ENCODE measurements around the gene RABGEF1.

RABGEF1 gene

GRCh38 chr7:66696774-66697191 lies 43.8 kb upstream of the RABGEF1 start:
- Histone ChIP-seq H3K4me2 (no peak overlapping the region), H3K36me3 (ENCODE audit: insufficient read depth) (no peaks in the 10 kb centered on the region), H3K79me2 (ENCODE audit: insufficient read depth, low read depth) (no peaks in the 10 kb centered on the region), H3K27ac (no peak overlapping the region), H3K9ac (no peak overlapping the region), H3K4me3 (IDR thresholded peaks at IDR 0.05; ENCODE audit: insufficient read depth, low read depth, low read length) (no peak overlapping the region), H4K20me1 (ENCODE audit: insufficient read depth) (no peaks in the 10 kb centered on the region), H3K4me1 (ENCODE audit: low read depth, poor library complexity, severe bottlenecking) (no peaks in the 10 kb centered on the region), H2AFZ (ENCODE audit: low read depth) (no peak overlapping the region), H3K27me3 (ENCODE audit: insufficient read depth, low read depth) (no peaks in the 10 kb centered on the region)
- no peak for TF ChIP-seq CTCF (conservative IDR thresholded peaks at IDR 0.05; ENCODE audit: low read depth, low read length)

GRCh38 chr7:66697449-66698438 lies 42.8 kb upstream of the RABGEF1 start:
- Histone ChIP-seq H3K27me3 (ENCODE audit: insufficient read depth, low read depth) (no peaks in the 10 kb centered on the region), H2AFZ (ENCODE audit: low read depth) (no peak overlapping the region), H3K4me2 (no peak overlapping the region), H3K36me3 (ENCODE audit: insufficient read depth) (no peaks in the 10 kb centered on the region), H3K27ac (no peak overlapping the region), H3K9ac (no peak overlapping the region), H3K4me1 (ENCODE audit: low read depth, poor library complexity, severe bottlenecking) (no peaks in the 10 kb centered on the region), H3K79me2 (ENCODE audit: insufficient read depth, low read depth) (no peaks in the 10 kb centered on the region), H4K20me1 (ENCODE audit: insufficient read depth) (no peaks in the 10 kb centered on the region), H3K4me3 (IDR thresholded peaks at IDR 0.05; ENCODE audit: insufficient read depth, low read depth, low read length) (no peak overlapping the region)
- no peak for TF ChIP-seq CTCF (conservative IDR thresholded peaks at IDR 0.05; ENCODE audit: low read depth, low read length)

- Histone ChIP-seq H3K4me1 (ENCODE audit: low read depth, poor library complexity, severe bottlenecking) (no peaks in the 10 kb centered on the region), H3K27ac (no peak overlapping the region), H2AFZ (ENCODE audit: low read depth) (no peak overlapping the region), H3K4me2 (no peak overlapping the region), H3K9ac (no peak overlapping the region), H3K36me3 (ENCODE audit: insufficient read depth) (no peaks in the 10 kb centered on the region), H3K4me3 (IDR thresholded peaks at IDR 0.05; ENCODE audit: insufficient read depth, low read depth, low read length) (no peak overlapping the region), H3K79me2 (ENCODE audit: insufficient read depth, low read depth) (no peaks in the 10 kb centered on the region), H3K27me3 (ENCODE audit: insufficient read depth, low read depth) (no peaks in the 10 kb centered on the region), H4K20me1 (ENCODE audit: insufficient read depth) (no peaks in the 10 kb centered on the region)
- TF ChIP-seq CTCF (conservative IDR thresholded peaks at IDR 0.05; ENCODE audit: low read depth, low read length) = no peak
Observed at GRCh38 chr7:66698652-66699205, 41.8 kb upstream of the RABGEF1 start.

- TF ChIP-seq CTCF (conservative IDR thresholded peaks at IDR 0.05; ENCODE audit: low read depth, low read length) = no peak
- no peaks in the 10 kb centered on the region for H4K20me1 ChIP-seq (ENCODE audit: insufficient read depth)
- H3K36me3 ChIP-seq (ENCODE audit: insufficient read depth) = no peaks in the 10 kb centered on the region
- H3K9ac ChIP-seq = no peak overlapping the region
- H3K4me3 ChIP-seq (IDR thresholded peaks at IDR 0.05; ENCODE audit: insufficient read depth, low read depth, low read length) = no peak overlapping the region
- no peaks in the 10 kb centered on the region for H3K4me1 ChIP-seq (ENCODE audit: low read depth, poor library complexity, severe bottlenecking)
- no peak overlapping the region for H3K27ac ChIP-seq
- no peaks in the 10 kb centered on the region for H3K79me2 ChIP-seq (ENCODE audit: insufficient read depth, low read depth)
- H2AFZ ChIP-seq (ENCODE audit: low read depth) = no peak overlapping the region
- H3K4me2 ChIP-seq = no peak overlapping the region
- no peaks in the 10 kb centered on the region for H3K27me3 ChIP-seq (ENCODE audit: insufficient read depth, low read depth)
Observed at GRCh38 chr7:66699998-66700397, 40.5 kb upstream of the RABGEF1 start.
